ENCODE measurements around the gene RAD51B. TPM values are rescaled to one million over a fixed set of nuclear protein-coding genes. Genes with fewer than 3 reads are reported as not detected.
"Not testable (repeated sequence)": the region's sequence is repeated elsewhere in the genome, so short reads cannot be mapped to it uniquely, and the experiment has no call there.

The RAD51B gene
- total RNA-seq, 6 experiments from 2014 or later = 2.7 to 5.8 (median 4.3) TPM

- Histone ChIP-seq H3K36me3 (no peaks in the 10 kb centered on the region), H3K9me3 (no peaks in the 10 kb centered on the region), H3K27ac (no peak overlapping the region), H3K4me1 (peaks cover 0 to 39% (median 2%) of the 10 kb centered on the region in 4 donors), H3K4me3 (no peak overlapping the region), H3K27me3 (no peaks in the 10 kb centered on the region)
- intact Hi-C loops (cut with DNase I) = no loop called here
- TF ChIP-seq CTCF (IDR thresholded peaks at IDR 0.05) = no peak
- TF ChIP-seq POLR2A (IDR thresholded peaks at IDR 0.05) = no peak
- no peak for DNase-seq
- ATAC-seq = no peak
Observed at GRCh38 chr14:68284333-68284732, 464.8 kb downstream of the RAD51B start.

GRCh38 chr14:68284834-68285233, 465.3 kb downstream of the RAD51B start:
- H3K27ac ChIP-seq = peak overlapping the region in 1 of 3 donors; percentile 21
- DNase-seq (no peak), ATAC-seq (no peak)
- 92% methylated on average over 5 of the region's 6 CpGs for WGBS (ENCODE audit: insufficient coverage, low coverage, low lambda C conversion rate, missing lambda C conversion rate)
- TF ChIP-seq POLR2A (IDR thresholded peaks at IDR 0.05) (no peak), CTCF (IDR thresholded peaks at IDR 0.05) (no peak)
- H3K9me3 ChIP-seq = no peaks in the 10 kb centered on the region
- peaks cover 0 to 34% (median 0%) of the 10 kb centered on the region in 4 donors for H3K4me1 ChIP-seq
- no peaks in the 10 kb centered on the region for H3K27me3 ChIP-seq
- H3K36me3 ChIP-seq = no peaks in the 10 kb centered on the region
- intact Hi-C loops (cut with DNase I) = no loop called here
- no peak overlapping the region for H3K4me3 ChIP-seq

DNA sequence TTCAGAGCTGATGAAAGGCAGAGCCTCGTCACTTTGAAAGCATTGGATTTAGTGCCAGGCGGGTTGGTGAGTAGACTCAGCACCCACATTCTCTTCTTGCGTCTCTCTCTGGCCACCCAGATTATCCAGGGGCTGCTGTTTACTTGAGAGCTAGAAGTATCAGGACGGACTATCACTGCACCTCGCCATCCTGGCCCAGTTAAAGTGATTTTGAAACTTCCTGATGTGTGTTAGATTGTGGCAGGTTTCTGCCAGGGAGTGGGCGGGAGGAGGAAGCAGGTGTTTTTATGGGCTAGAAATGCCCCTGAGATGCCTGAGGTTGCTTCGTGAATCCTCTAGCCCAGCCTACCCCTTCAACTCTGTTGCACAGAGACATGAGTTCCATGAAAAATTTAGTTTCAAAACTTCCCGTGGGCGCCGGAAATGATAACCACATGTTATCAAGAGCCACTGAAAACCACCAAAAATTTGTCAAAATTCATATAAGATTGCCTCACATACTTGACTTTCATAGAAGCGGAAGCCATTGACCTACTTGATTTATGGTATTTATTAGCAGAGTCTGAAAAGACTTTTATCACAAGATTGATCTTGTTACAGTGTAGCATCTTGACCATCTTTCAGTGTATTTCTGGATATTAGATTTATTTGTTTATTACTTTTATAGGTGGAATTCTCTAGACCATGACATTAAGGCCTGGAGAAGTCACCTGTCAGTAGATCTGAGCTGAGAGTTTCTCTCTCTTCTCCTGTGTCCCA, 466.0 kb downstream of the RAD51B start:
- 54% methylated on average over 9 of the region's 11 CpGs for WGBS (ENCODE audit: insufficient coverage, low coverage, low lambda C conversion rate, missing lambda C conversion rate)
- H3K27ac ChIP-seq = no peak overlapping the region
- H3K9me3 ChIP-seq = no peaks in the 10 kb centered on the region

DNA sequence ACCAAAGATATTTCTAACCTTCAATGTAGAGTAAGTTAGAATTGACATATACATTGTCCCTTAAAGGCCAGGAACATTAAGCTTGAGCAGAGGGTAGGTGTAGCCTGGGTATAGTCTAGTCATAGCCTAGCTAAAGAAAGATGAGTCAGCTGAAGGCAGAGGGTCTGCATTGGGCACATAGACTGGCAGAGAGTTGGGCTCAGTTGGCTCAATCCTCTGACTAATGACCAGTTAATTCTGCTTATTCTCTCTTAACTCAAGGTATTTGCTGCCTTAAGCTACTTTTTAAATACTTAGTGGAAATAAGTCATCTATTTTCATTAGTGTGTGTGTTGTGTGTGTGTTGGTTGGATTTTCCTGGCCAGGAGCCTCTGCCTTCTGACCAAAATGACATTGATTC, 467.1 kb downstream of the RAD51B start:
- H3K9me3 ChIP-seq = no peaks in the 10 kb centered on the region
- peaks cover 0 to 30% (median 0%) of the 10 kb centered on the region in 4 donors for H3K4me1 ChIP-seq
- H3K27ac ChIP-seq = no peak overlapping the region
- H3K36me3 ChIP-seq = no peaks in the 10 kb centered on the region
- H3K4me3 ChIP-seq = no peak overlapping the region
- intact Hi-C loops (cut with DNase I) = no loop called here
- DNase-seq (no peak), ATAC-seq (no peak)
- TF ChIP-seq CTCF (IDR thresholded peaks at IDR 0.05) (no peak), POLR2A (IDR thresholded peaks at IDR 0.05) (no peak)
- no peaks in the 10 kb centered on the region for H3K27me3 ChIP-seq

More for the DNA sequence above, 466.0 kb downstream of the RAD51B start:
- no peaks in the 10 kb centered on the region for H3K36me3 ChIP-seq
- intact Hi-C loops (cut with DNase I) = no loop called here
- no peaks in the 10 kb centered on the region for H3K27me3 ChIP-seq
- ATAC-seq (peak in 2 of 4 donors; percentile 12 to 14), DNase-seq (no peak)
- H3K4me3 ChIP-seq = no peak overlapping the region
- TF ChIP-seq CTCF (IDR thresholded peaks at IDR 0.05) = no peak
- H3K4me1 ChIP-seq = peaks cover 0 to 30% (median 0%) of the 10 kb centered on the region in 4 donors

- intact Hi-C loops (cut with DNase I) = not testable (repeated sequence)
Observed at GRCh38 chr14:68289452-68289851, 469.9 kb downstream of the RAD51B start.

More at GRCh38 chr14:68289452-68289851, 469.9 kb downstream of the RAD51B start:
- H3K4me3 ChIP-seq, H3K27ac ChIP-seq, H3K4me1 ChIP-seq, H3K27me3 ChIP-seq, ATAC-seq, DNase-seq, H3K9me3 ChIP-seq, H3K36me3 ChIP-seq: not testable (repeated sequence)
- 89% methylated on average over 3 of the region's 3 CpGs for WGBS (ENCODE audit: insufficient coverage, low coverage, low lambda C conversion rate, missing lambda C conversion rate)
